SJCRH30 (cell line): Measurements from ENCODE around the gene UNCX. TPM values are rescaled to one million over a fixed set of nuclear protein-coding genes. Genes with fewer than 3 reads are reported as not detected.

ENCODE experiments used
- DNase-seq, 2 experiments: peaks; one replicate each; pipeline ENCODE4 v3.0.0-alpha.2; 2015 to 2020
- H3K27ac ChIP-seq: fragments of 250-450 bp; sonication (Bioruptor Pico); 2 replicates; pipeline ENCODE4 v1.5.1; 2020; ENCODE audit warnings: mild to moderate bottlenecking, moderate library complexity
- H3K27me3 ChIP-seq: fragments of 250-450 bp; sonication (Bioruptor Pico); 2 replicates; pipeline ENCODE4 v1.5.1; 2020; ENCODE audit warnings: mild to moderate bottlenecking, moderate library complexity
- H3K36me3 ChIP-seq: fragments of 250-450 bp; sonication (Bioruptor Pico); 2 replicates; pipeline ENCODE4 v1.5.1; 2020; ENCODE audit warnings: mild to moderate bottlenecking, moderate library complexity
- H3K4me1 ChIP-seq: fragments of 250-450 bp; sonication (Bioruptor Pico); 2 replicates; pipeline ENCODE4 v1.5.1; 2020; ENCODE audit warnings: mild to moderate bottlenecking, moderate library complexity
- H3K4me3 ChIP-seq: fragments of 250-450 bp; sonication (Bioruptor Pico); 2 replicates; pipeline ENCODE4 v1.5.1; 2020; ENCODE audit warnings: mild to moderate bottlenecking, moderate library complexity
- H3K9me3 ChIP-seq: fragments of 250-450 bp; sonication (Bioruptor Pico); replicated peaks from 2 replicates; pipeline ENCODE4 v1.5.1; 2020; ENCODE audit warnings: mild to moderate bottlenecking, moderate library complexity
- total RNA-seq: library from RNA; depleted of rRNA; stranded (reverse); fragments of >200 nt; shearing (Covaris generic); gene quantifications from 2 replicates; pipeline ENCODE4 v1.2.3, GENCODE V29; 2014

Gene UNCX
- total RNA-seq, 1 experiment from 2014 or later: 0.30 TPM

- Histone ChIP-seq H3K9me3 (no peaks in the 10 kb centered on the region), H3K27me3 (no peaks in the 10 kb centered on the region), H3K4me1 (no peaks in the 10 kb centered on the region), H3K4me3 (no peak overlapping the region), H3K27ac (no peak overlapping the region), H3K36me3 (no peaks in the 10 kb centered on the region)
- DNase-seq: no peak
These were observed 1.6 kb downstream of the UNCX start for GRCh38 chr7:1234049-1234880.

GRCh38 chr7:1234881-1235500, 2.3 kb downstream of the UNCX start:
- Histone ChIP-seq H3K36me3 (no peaks in the 10 kb centered on the region), H3K9me3 (no peaks in the 10 kb centered on the region), H3K27ac (no peak overlapping the region), H3K4me1 (no peaks in the 10 kb centered on the region), H3K27me3 (no peaks in the 10 kb centered on the region), H3K4me3 (no peak overlapping the region)
- DNase-seq: no peak

- H3K4me3 ChIP-seq: no peak overlapping the region
- H3K36me3 ChIP-seq: no peaks in the 10 kb centered on the region
- H3K4me1 ChIP-seq: no peaks in the 10 kb centered on the region
- no peaks in the 10 kb centered on the region for H3K9me3 ChIP-seq
- no peak for DNase-seq
- H3K27ac ChIP-seq: no peak overlapping the region
- no peaks in the 10 kb centered on the region for H3K27me3 ChIP-seq
These were observed 2.9 kb downstream of the UNCX start for GRCh38 chr7:1235501-1236131.

GRCh38 chr7:1236132-1236661, 3.5 kb downstream of the UNCX start:
- no peaks in the 10 kb centered on the region for H3K36me3 ChIP-seq
- H3K9me3 ChIP-seq: no peaks in the 10 kb centered on the region
- no peak overlapping the region for H3K27ac ChIP-seq
- no peaks in the 10 kb centered on the region for H3K4me1 ChIP-seq
- no peak for DNase-seq
- no peak overlapping the region for H3K4me3 ChIP-seq
- no peaks in the 10 kb centered on the region for H3K27me3 ChIP-seq

GRCh38 chr7:1236831-1237701, 4.4 kb downstream of the UNCX start:
- no peak for DNase-seq
- Histone ChIP-seq H3K4me1 (no peaks in the 10 kb centered on the region), H3K36me3 (no peaks in the 10 kb centered on the region)

GRCh38 chr7:1237704-1238255, 5.1 kb downstream of the UNCX start:
- H3K9me3 ChIP-seq: no peaks in the 10 kb centered on the region
- H3K4me1 ChIP-seq: no peaks in the 10 kb centered on the region
- no peaks in the 10 kb centered on the region for H3K36me3 ChIP-seq
- H3K27ac ChIP-seq: no peak overlapping the region
- no peaks in the 10 kb centered on the region for H3K27me3 ChIP-seq
- no peak overlapping the region for H3K4me3 ChIP-seq
- DNase-seq: no peak

More at GRCh38 chr7:1236831-1237701, 4.4 kb downstream of the UNCX start:
- Histone ChIP-seq H3K27ac (no peak overlapping the region), H3K9me3 (no peaks in the 10 kb centered on the region), H3K27me3 (no peaks in the 10 kb centered on the region), H3K4me3 (no peak overlapping the region)

- Histone ChIP-seq H3K27me3 (no peaks in the 10 kb centered on the region), H3K4me1 (no peaks in the 10 kb centered on the region), H3K4me3 (no peak overlapping the region), H3K9me3 (no peaks in the 10 kb centered on the region), H3K36me3 (no peaks in the 10 kb centered on the region), H3K27ac (no peak overlapping the region)
- DNase-seq: no peak
These were observed 5.8 kb downstream of the UNCX start for GRCh38 chr7:1238450-1238882.

GRCh38 chr7:1238931-1239802, 6.5 kb downstream of the UNCX start:
- Histone ChIP-seq H3K36me3 (no peaks in the 10 kb centered on the region), H3K27ac (no peak overlapping the region), H3K4me1 (no peaks in the 10 kb centered on the region), H3K9me3 (no peaks in the 10 kb centered on the region), H3K27me3 (no peaks in the 10 kb centered on the region), H3K4me3 (no peak overlapping the region)
- DNase-seq: no peak

GRCh38 chr7:1239803-1240516, 7.3 kb downstream of the UNCX start:
- Histone ChIP-seq H3K27ac (no peak overlapping the region), H3K27me3 (no peaks in the 10 kb centered on the region), H3K4me3 (no peak overlapping the region), H3K9me3 (no peaks in the 10 kb centered on the region), H3K36me3 (no peaks in the 10 kb centered on the region), H3K4me1 (no peaks in the 10 kb centered on the region)
- DNase-seq: no peak

- Histone ChIP-seq H3K4me1 (no peaks in the 10 kb centered on the region), H3K4me3 (no peak overlapping the region), H3K27me3 (no peaks in the 10 kb centered on the region), H3K27ac (no peak overlapping the region), H3K9me3 (no peaks in the 10 kb centered on the region), H3K36me3 (no peaks in the 10 kb centered on the region)
- no peak for DNase-seq
These were observed 8.0 kb downstream of the UNCX start for GRCh38 chr7:1240517-1241257.

- Histone ChIP-seq H3K4me1 (no peaks in the 10 kb centered on the region), H3K27me3 (no peaks in the 10 kb centered on the region)
- no peak for DNase-seq
These were observed 8.6 kb downstream of the UNCX start for GRCh38 chr7:1241258-1241602.

GRCh38 chr7:1241603-1242255, 9.1 kb downstream of the UNCX start:
- DNase-seq: no peak
- Histone ChIP-seq H3K36me3 (no peaks in the 10 kb centered on the region), H3K9me3 (no peaks in the 10 kb centered on the region), H3K27me3 (no peaks in the 10 kb centered on the region), H3K4me3 (no peak overlapping the region), H3K27ac (no peak overlapping the region), H3K4me1 (no peaks in the 10 kb centered on the region)

More at GRCh38 chr7:1241258-1241602, 8.6 kb downstream of the UNCX start:
- no peaks in the 10 kb centered on the region for H3K9me3 ChIP-seq
- H3K36me3 ChIP-seq: no peaks in the 10 kb centered on the region
- no peak overlapping the region for H3K4me3 ChIP-seq
- H3K27ac ChIP-seq: no peak overlapping the region
